C4-2B (cell line): ENCODE data around the gene FRMPD2.
"Not testable (repeated sequence)": the region's sequence is repeated elsewhere in the genome, so short reads cannot be mapped to it uniquely, and the experiment has no call there.

Experiments
- CTCF ChIP-seq: fragments of 450-650 bp; conservative IDR thresholded peaks from 2 replicates; pipeline ENCODE4 v1.5.1; 2017; ENCODE audit warnings: mild to moderate bottlenecking
- ZFX ChIP-seq: fragments of 450-650 bp; IDR thresholded peaks from 2 replicates; pipeline ENCODE4 v1.6.1; 2017

- TF ChIP-seq CTCF, ZFX: not testable (repeated sequence)
These were observed 164.2 kb downstream of the FRMPD2 start for GRCh38 chr10:48110277-48110676.
